Measurements from ENCODE around the gene LRP2BP. TPM values are rescaled to one million over a fixed set of nuclear protein-coding genes. Genes with fewer than 3 reads are reported as not detected.

LRP2BP gene
- polyA plus RNA-seq, 1 donor from 2014 or later, result 1.1 TPM

GRCh38 chr4:185352202-185352601, 43.5 kb downstream of the LRP2BP start:
- Histone ChIP-seq H3K9me2 (ENCODE audit: insufficient read depth, low read length) (no peaks in the 10 kb centered on the region), H3K9ac (ENCODE audit: low read length) (no peak overlapping the region), H4K20me1 (ENCODE audit: insufficient read depth) (no peaks in the 10 kb centered on the region), H3K36me3 (ENCODE audit: insufficient read depth, low read length) (no peaks in the 10 kb centered on the region), H3K27ac (ENCODE audit: low read length) (no peak overlapping the region), H3K4me3 (ENCODE audit: low read length) (no peak overlapping the region), H3K27me3 (ENCODE audit: insufficient read depth, low read depth, low read length) (no peaks in the 10 kb centered on the region), H3F3A (ENCODE audit: insufficient read depth, low read length, poor library complexity, severe bottlenecking) (no peaks in the 10 kb centered on the region), H3K9me3 (ENCODE audit: low read length) (no peaks in the 10 kb centered on the region), H3K79me2 (replicated peaks; ENCODE audit: insufficient read depth, low read length) (no peaks in the 10 kb centered on the region), H2AFZ (ENCODE audit: low read depth, low read length) (no peak overlapping the region), H3K4me2 (ENCODE audit: low read length) (no peak overlapping the region)
- TF ChIP-seq CTCF (IDR thresholded peaks at IDR 0.05; ENCODE audit: poor library complexity, severe bottlenecking) (no peak), EP300 (conservative IDR thresholded peaks at IDR 0.05; ENCODE audit: poor library complexity, severe bottlenecking) (no peak), RAD21 (conservative IDR thresholded peaks at IDR 0.05) (no peak), TAF1 (IDR thresholded peaks at IDR 0.05; ENCODE audit: low read depth) (no peak), SMC3 (conservative IDR thresholded peaks at IDR 0.05; ENCODE audit: poor library complexity) (no peak), EZH2 (IDR thresholded peaks at IDR 0.05; ENCODE audit: borderline replicate concordance, insufficient read depth, low read length, poor library complexity, severe bottlenecking) (no peak), REST (IDR thresholded peaks at IDR 0.05; ENCODE audit: borderline replicate concordance) (no peak), POLR2AphosphoS5 (IDR thresholded peaks at IDR 0.05) (no peak), MXI1 (conservative IDR thresholded peaks at IDR 0.05; ENCODE audit: poor library complexity, severe bottlenecking) (no peak)

GRCh38 chr4:185351691-185352090, 44.0 kb downstream of the LRP2BP start:
- Histone ChIP-seq H3K9me3 (ENCODE audit: low read length) (no peaks in the 10 kb centered on the region), H3K36me3 (ENCODE audit: insufficient read depth, low read length) (no peaks in the 10 kb centered on the region), H3K27ac (ENCODE audit: low read length) (no peak overlapping the region)

More at GRCh38 chr4:185351691-185352090, 44.0 kb downstream of the LRP2BP start:
- no peak overlapping the region for H3K4me2 ChIP-seq (ENCODE audit: low read length)
- H3F3A ChIP-seq (ENCODE audit: insufficient read depth, low read length, poor library complexity, severe bottlenecking), result no peaks in the 10 kb centered on the region
- no peaks in the 10 kb centered on the region for H3K9me2 ChIP-seq (ENCODE audit: insufficient read depth, low read length)
- TF ChIP-seq RAD21 (conservative IDR thresholded peaks at IDR 0.05) (no peak), POLR2AphosphoS5 (IDR thresholded peaks at IDR 0.05) (no peak), EP300 (conservative IDR thresholded peaks at IDR 0.05; ENCODE audit: poor library complexity, severe bottlenecking) (no peak), SMC3 (conservative IDR thresholded peaks at IDR 0.05; ENCODE audit: poor library complexity) (no peak), CTCF (IDR thresholded peaks at IDR 0.05; ENCODE audit: poor library complexity, severe bottlenecking) (no peak), MXI1 (conservative IDR thresholded peaks at IDR 0.05; ENCODE audit: poor library complexity, severe bottlenecking) (no peak), TAF1 (IDR thresholded peaks at IDR 0.05; ENCODE audit: low read depth) (no peak), EZH2 (IDR thresholded peaks at IDR 0.05; ENCODE audit: borderline replicate concordance, insufficient read depth, low read length, poor library complexity, severe bottlenecking) (no peak), REST (IDR thresholded peaks at IDR 0.05; ENCODE audit: borderline replicate concordance) (no peak)
- no peaks in the 10 kb centered on the region for H3K27me3 ChIP-seq (ENCODE audit: insufficient read depth, low read depth, low read length)
- H3K4me3 ChIP-seq (ENCODE audit: low read length), result no peak overlapping the region
- no peaks in the 10 kb centered on the region for H3K79me2 ChIP-seq (replicated peaks; ENCODE audit: insufficient read depth, low read length)
- H2AFZ ChIP-seq (ENCODE audit: low read depth, low read length), result no peak overlapping the region
- no peaks in the 10 kb centered on the region for H4K20me1 ChIP-seq (ENCODE audit: insufficient read depth)
- no peak overlapping the region for H3K9ac ChIP-seq (ENCODE audit: low read length)

Measured in neural cell (in vitro differentiated cells).